Lower leg skin (tissue), 4 donors: ENCODE measurements around the gene FIZ1. TPM values are rescaled to one million over a fixed set of nuclear protein-coding genes. Genes with fewer than 3 reads are reported as not detected.

Experiments used
- DNase-seq, 2 donors: peaks; one replicate each; pipeline ENCODE4 v3.0.0-alpha.2; 2019; ENCODE audit warnings: low spot score in 2 of 2
- H3K4me3 ChIP-seq: fragments of 200-600 bp; sonication (generic); 2 replicates; pipeline ENCODE4 v1.5.1; 2017; ENCODE audit warnings: mild to moderate bottlenecking, low read depth; ENCODE audit not compliant: poor library complexity, severe bottlenecking
- POLR2A ChIP-seq, 2 donors: fragments of 450-650 bp; IDR thresholded peaks; one replicate each; pipeline ENCODE4 v1.6.1; 2016 to 2017; ENCODE audit warnings: antibody characterized with exemption in 2 of 2, mild to moderate bottlenecking in 1 of 2, moderate library complexity in 1 of 2
- WGBS, 2 donors: methylation state at CpG; one replicate each; pipeline ENCODE4 v1.1.5; 2018; 5-methylcytosine and 5-hydroxymethylcytosine counted together
- intact Hi-C: fragments of 100-400 bp; cut with DNase I; formaldehyde crosslinking; loops from one replicate; pipeline ENCODE4 v1.15.0; 2023; ENCODE audit warnings: low total_unique reads
- total RNA-seq, 4 donors: library from RNA; depleted of rRNA; stranded (reverse); fragments of >200 nt; gene quantifications; one replicate each; pipeline ENCODE4 v1.1.0, GENCODE V29; 2016
- TF ChIP-seq, protein P1 (sequence below), 3 donors: fragments of 450-650 bp; IDR thresholded peaks; one replicate each; pipeline ENCODE4 v1.5.1; 2016; ENCODE audit warnings: antibody characterized with exemption in 3 of 3, mild to moderate bottlenecking in 3 of 3, moderate library complexity in 2 of 3

The FIZ1 gene
- total RNA-seq, 4 donors from 2014 or later = 5.9 to 14.3 (median 7.7) TPM

GRCh38 chr19:55622242-55622969 is 23.1 kb upstream of the FIZ1 start:
- WGBS, 2 donors = 92 to 94% methylated on average over 32 to 40 of the region's 40 CpGs

DNA sequence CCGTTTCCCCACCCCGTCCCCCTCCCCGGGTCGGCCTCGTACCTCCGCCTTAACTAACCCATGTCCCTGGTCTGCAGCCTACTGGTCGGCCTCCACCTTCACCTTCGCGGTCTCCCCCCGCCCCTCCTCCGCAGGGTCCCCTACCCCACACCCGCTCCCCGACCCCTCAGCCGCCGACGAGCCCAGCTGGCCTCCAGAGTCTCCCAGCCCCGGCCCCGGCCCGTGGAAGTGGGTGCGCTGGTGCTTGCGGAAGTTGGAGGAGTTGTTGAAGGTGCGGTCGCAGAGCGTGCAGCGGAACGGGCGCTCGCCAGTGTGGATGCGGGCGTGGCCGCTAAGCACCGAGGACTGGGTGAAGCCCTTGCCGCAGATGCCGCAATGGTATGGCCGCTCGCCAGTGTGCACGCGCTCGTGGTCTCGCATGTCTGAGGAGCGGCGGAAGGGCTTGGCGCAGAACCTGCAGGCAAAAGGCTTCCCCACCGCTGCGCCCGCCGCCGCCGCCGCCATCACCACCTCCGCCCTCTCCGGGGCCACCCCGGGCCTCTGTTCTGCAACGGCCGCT is 22.4 kb upstream of the FIZ1 start:
- DNase-seq = no peak
- no peak for TF ChIP-seq POLR2A (IDR thresholded peaks at IDR 0.05)
- TF ChIP-seq, protein P1, sequence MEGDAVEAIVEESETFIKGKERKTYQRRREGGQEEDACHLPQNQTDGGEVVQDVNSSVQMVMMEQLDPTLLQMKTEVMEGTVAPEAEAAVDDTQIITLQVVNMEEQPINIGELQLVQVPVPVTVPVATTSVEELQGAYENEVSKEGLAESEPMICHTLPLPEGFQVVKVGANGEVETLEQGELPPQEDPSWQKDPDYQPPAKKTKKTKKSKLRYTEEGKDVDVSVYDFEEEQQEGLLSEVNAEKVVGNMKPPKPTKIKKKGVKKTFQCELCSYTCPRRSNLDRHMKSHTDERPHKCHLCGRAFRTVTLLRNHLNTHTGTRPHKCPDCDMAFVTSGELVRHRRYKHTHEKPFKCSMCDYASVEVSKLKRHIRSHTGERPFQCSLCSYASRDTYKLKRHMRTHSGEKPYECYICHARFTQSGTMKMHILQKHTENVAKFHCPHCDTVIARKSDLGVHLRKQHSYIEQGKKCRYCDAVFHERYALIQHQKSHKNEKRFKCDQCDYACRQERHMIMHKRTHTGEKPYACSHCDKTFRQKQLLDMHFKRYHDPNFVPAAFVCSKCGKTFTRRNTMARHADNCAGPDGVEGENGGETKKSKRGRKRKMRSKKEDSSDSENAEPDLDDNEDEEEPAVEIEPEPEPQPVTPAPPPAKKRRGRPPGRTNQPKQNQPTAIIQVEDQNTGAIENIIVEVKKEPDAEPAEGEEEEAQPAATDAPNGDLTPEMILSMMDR (IDR thresholded peaks at IDR 0.05) = no peak
- intact Hi-C loops = no loop called here
- no peak overlapping the region for H3K4me3 ChIP-seq
- WGBS, 2 donors = 93 to 95% methylated on average over 53 to 55 of the region's 55 CpGs

More at GRCh38 chr19:55622242-55622969, 23.1 kb upstream of the FIZ1 start:
- no peak for DNase-seq
- intact Hi-C loops = no loop called here
- TF ChIP-seq, protein P1 (IDR thresholded peaks at IDR 0.05) = no peak
- TF ChIP-seq POLR2A (IDR thresholded peaks at IDR 0.05) = no peak
- no peak overlapping the region for H3K4me3 ChIP-seq

DNA sequence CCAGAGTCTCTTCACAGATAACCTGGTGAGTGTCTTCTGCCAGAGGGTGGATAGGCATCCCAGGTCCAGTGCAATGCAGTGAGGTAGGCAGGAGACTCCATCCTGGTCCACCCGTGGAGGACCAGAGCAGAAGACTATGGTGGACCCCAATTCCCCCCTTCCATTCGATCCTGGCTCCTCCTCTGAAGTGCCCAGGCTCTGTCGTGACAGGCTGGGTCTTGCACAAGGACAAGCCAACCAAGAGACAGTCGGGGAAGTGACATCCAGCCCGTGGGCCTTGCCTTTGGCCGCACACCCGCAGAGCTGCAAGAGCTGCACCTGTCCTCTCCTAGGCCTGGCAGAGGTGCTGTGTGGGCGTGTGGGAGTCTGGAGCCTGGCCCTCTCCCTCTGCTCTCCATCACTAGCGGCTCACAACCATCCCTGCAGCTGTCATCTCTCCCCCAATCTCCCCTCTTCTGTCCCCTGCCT is 21.9 kb upstream of the FIZ1 start:
- no peak overlapping the region for H3K4me3 ChIP-seq
- WGBS, 2 donors = 71 to 72% methylated on average over 9 of the region's 9 CpGs
- TF ChIP-seq, protein P1 (IDR thresholded peaks at IDR 0.05) = no peak
- TF ChIP-seq POLR2A (IDR thresholded peaks at IDR 0.05) = no peak
- DNase-seq = no peak
- intact Hi-C loops = no loop called here

DNA sequence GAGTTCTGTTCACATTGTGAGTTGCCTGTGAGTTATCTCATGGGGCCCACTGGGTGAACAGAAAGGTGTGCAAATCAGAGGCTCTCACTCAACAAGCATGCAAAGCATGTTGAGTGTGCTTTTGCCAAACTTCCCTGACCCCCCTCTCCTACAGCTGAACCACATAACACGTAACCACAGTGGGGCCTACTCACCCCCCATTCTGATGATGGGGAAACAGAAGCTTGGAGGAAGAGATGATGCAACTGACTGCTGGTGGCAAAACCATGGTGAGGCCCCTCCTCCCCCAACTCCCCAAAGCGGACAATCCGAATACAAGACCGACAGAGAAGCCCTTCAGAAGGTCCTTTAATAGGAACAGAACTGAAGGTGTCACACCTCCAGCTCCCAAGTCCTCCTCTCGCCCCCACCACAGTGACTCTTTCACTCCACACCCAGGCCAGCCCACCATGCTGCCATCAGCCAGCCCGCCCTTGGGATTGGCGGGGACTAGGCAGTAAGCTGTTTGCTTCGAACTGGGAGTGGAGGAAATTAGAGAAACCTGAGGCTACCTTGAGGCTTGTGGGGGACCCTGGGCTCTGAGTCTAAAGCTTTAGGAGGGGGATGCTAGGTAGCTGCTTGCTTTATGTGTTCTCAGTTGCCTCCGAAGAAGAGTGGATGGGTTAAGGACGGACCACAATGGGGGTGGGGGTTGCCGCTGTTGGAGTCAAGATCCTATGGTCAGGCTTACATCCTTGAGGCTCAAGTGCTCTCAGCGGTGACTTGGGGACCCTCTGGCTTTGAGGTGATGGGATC is 21.3 kb upstream of the FIZ1 start:
- TF ChIP-seq, protein P1 (IDR thresholded peaks at IDR 0.05) = no peak
- TF ChIP-seq POLR2A (IDR thresholded peaks at IDR 0.05) = no peak
- intact Hi-C loops = no loop called here
- WGBS, 2 donors = 89 to 92% methylated on average over 12 of the region's 12 CpGs
- no peak overlapping the region for H3K4me3 ChIP-seq
- no peak for DNase-seq

- intact Hi-C loops = loop anchor here (10.0 kb wide), 1 partner anchor 104 kb away; no protein-coding TSS in a partner anchor
- TF ChIP-seq, protein P1 (IDR thresholded peaks at IDR 0.05) = no peak
- no peak for TF ChIP-seq POLR2A (IDR thresholded peaks at IDR 0.05)
- H3K4me3 ChIP-seq = no peak overlapping the region
- DNase-seq = no peak
- WGBS, 2 donors = 77 to 79% methylated on average over 3 of the region's 3 CpGs
Measured at GRCh38 chr19:55619286-55619685, 20.0 kb upstream of the FIZ1 start.
